ENCODE measurements around the gene TSPEAR. TPM values are rescaled to one million over a fixed set of nuclear protein-coding genes. Genes with fewer than 3 reads are reported as not detected.
"Not testable (repeated sequence)": the region's sequence is repeated elsewhere in the genome, so short reads cannot be mapped to it uniquely, and the experiment has no call there.

TSPEAR gene
- total RNA-seq, 1 experiment from 2014 or later = 0.32 TPM

- Mint-ChIP-seq H3K9me3 (ENCODE audit: unreplicated experiment) (peaks cover 6% of the 10 kb centered on the region), H3K4me3 (ENCODE audit: unreplicated experiment) (peak overlapping the region; percentile 40), H3K4me1 (ENCODE audit: low read depth, unreplicated experiment) (peaks cover 10% of the 10 kb centered on the region), H3K36me3 (ENCODE audit: insufficient read depth, unreplicated experiment) (peaks cover 12% of the 10 kb centered on the region), H3K27me3 (ENCODE audit: insufficient read depth, unreplicated experiment) (no peaks in the 10 kb centered on the region), H3K27ac (ENCODE audit: unreplicated experiment) (peak overlapping the region; percentile 69)
- intact Hi-C loops (cut with micrococcal nuclease; ENCODE audit: unreplicated experiment) = loop anchor here (2.0 kb wide), 1 partner anchor 144 kb away; the partner anchor contains the start of gene CFAP410
- DNase-seq = peak; percentile 80 to 88
- peaks cover 17% of the 10 kb centered on the region for H3K4me1 ChIP-seq
- CTCF ChIA-PET = interaction anchor here (0.7 to 1.4 kb wide), 4 partner anchors 28 to 260 kb away, joined by 3 to 5 read pairs (median 4); no protein-coding TSS in a partner anchor
- no peak overlapping the region for H3K4me3 ChIP-seq (ENCODE audit: low read depth, low read length)
- H3K36me3 ChIP-seq (ENCODE audit: control insufficient read depth, insufficient read depth, low read length) = no peaks in the 10 kb centered on the region; the same call in 1 of the 2 replicates
- no TSS peak for BruUV-seq (replicated peaks)
- H3K9me3 ChIP-seq = peaks cover 8% of the 10 kb centered on the region; the same call in 1 of the 2 replicates
- TF ChIP-seq CTCF (IDR thresholded peaks at IDR 0.05; ENCODE audit: insufficient read depth in 1 of 2, low read depth in 1 of 2, low read length in 1 of 2, severe bottlenecking in 1 of 2, unreplicated experiment in 1 of 2) = no peak
- POLR2A ChIA-PET = no interaction called here
- no peaks in the 10 kb centered on the region for H3K27me3 ChIP-seq (replicated peaks; ENCODE audit: control insufficient read depth, insufficient read depth, low read length)
Measured at GRCh38 chr21:44482581-44483287, 228.6 kb downstream of the TSPEAR start.

DNA sequence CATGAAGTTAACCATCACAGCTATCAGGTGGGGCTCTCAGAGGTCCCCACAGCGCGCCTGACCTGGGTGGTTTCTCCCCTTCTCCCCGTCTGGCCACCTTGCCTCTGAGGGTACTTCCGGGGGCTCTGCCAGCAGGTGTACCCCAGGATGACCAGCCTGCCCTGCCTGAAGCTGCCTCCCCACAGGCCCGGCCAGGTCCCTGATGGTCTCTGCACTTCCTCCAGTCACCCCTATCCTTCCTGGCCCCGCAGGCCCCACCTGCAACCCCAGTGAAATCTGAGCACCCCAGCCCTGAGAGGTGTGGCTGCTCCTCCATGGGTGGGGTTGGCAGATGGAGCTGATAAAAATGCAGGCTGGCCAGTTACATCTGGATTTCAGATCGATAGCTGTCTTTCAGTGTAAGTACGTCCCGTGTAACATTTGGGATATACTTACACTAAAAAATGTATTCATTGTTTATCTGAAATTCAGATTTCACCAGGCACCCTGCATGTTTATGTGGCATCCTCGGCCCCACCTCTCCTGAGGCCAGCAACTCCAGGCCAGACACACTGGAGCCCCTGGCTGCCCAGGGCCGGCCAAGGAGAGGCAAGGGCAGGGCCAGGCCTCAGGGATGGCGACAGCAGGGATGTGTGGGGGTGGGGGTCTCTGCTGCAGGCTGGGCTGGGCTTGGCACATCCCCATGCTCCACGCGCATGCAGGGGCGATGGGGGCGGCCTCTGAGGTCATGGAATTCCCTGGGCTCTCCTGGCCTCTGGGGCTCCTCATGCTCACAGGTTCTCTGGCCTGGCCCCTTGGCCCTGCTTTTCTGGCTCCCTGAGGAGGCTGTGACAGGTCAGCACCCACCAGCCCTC, 230.9 kb downstream of the TSPEAR start:
- no peaks in the 10 kb centered on the region; the same call in 1 of the 2 replicates for H3K36me3 ChIP-seq (ENCODE audit: control insufficient read depth, insufficient read depth, low read length)
- DNase-seq = no peak
- Mint-ChIP-seq H3K4me1 (ENCODE audit: low read depth, unreplicated experiment) (peaks cover 12% of the 10 kb centered on the region), H3K27me3 (ENCODE audit: insufficient read depth, unreplicated experiment) (no peaks in the 10 kb centered on the region), H3K4me3 (ENCODE audit: unreplicated experiment) (no peak overlapping the region), H3K27ac (ENCODE audit: unreplicated experiment) (no peak overlapping the region), H3K9me3 (ENCODE audit: unreplicated experiment) (peaks cover 6% of the 10 kb centered on the region), H3K36me3 (ENCODE audit: insufficient read depth, unreplicated experiment) (peaks cover 12% of the 10 kb centered on the region)
- H3K27me3 ChIP-seq (replicated peaks; ENCODE audit: control insufficient read depth, insufficient read depth, low read length) = no peaks in the 10 kb centered on the region
- H3K9me3 ChIP-seq = peaks cover 8% of the 10 kb centered on the region; the same call in 1 of the 2 replicates
- ChIA-PET POLR2A (no interaction called here), CTCF (interaction anchor here (0.8 kb wide), 2 partner anchors 112 to 142 kb away, joined by 3 to 4 read pairs; partner anchors contain the start of gene CFAP410)
- H3K4me1 ChIP-seq = peaks cover 17% of the 10 kb centered on the region
- H3K4me3 ChIP-seq (ENCODE audit: low read depth, low read length) = no peak overlapping the region
- BruUV-seq (replicated peaks) = no TSS peak
- intact Hi-C loops (cut with micrococcal nuclease; ENCODE audit: unreplicated experiment) = no loop called here
- TF ChIP-seq CTCF (IDR thresholded peaks at IDR 0.05; ENCODE audit: insufficient read depth in 1 of 2, low read depth in 1 of 2, low read length in 1 of 2, severe bottlenecking in 1 of 2, unreplicated experiment in 1 of 2) = no peak

DNA sequence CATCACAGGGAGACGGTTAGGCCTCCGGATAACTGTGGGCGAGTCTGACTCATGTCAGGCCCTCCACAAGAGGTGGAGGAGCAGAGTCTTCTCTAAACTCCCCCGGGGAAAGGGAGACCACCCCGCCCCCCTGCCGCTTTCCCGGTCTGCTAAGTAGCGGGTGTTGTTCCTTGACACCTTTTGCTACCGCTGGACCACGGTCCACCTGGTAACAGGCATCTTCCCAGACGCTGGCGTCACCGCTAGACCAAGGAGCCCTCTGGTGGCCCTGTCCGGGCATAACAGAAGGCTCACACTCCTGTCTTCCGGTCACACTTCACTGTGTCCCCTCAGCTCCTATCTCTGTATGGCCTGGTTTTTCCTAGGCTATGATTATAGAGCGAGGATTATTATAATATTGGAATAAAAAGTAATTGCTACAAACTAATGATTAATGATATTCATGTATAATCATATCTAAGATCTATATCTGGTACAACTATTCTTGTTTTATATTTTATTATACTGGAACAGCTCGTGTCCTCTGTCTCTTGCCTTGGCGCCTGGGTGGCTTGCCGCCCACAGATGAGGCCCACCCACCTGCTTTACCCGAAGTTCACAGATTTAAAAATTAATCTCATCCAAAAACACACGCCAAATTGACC, 231.7 kb downstream of the TSPEAR start:
- CTCF ChIA-PET = interaction anchor here (0.8 kb wide), 2 partner anchors 111 to 141 kb away, joined by 3 to 4 read pairs; partner anchors contain the start of gene CFAP410
- H3K9me3 Mint-ChIP-seq (ENCODE audit: unreplicated experiment); H3K36me3 ChIP-seq (ENCODE audit: control insufficient read depth, insufficient read depth, low read length); POLR2A ChIA-PET; H3K4me3 ChIP-seq (ENCODE audit: low read depth, low read length); H3K27me3 ChIP-seq (replicated peaks; ENCODE audit: control insufficient read depth, insufficient read depth, low read length); BruUV-seq (replicated peaks); H3K27me3 Mint-ChIP-seq (ENCODE audit: insufficient read depth, unreplicated experiment); H3K4me3 Mint-ChIP-seq (ENCODE audit: unreplicated experiment); H3K9me3 ChIP-seq; H3K27ac Mint-ChIP-seq (ENCODE audit: unreplicated experiment); intact Hi-C loops (cut with micrococcal nuclease; ENCODE audit: unreplicated experiment): not testable (repeated sequence)
- Mint-ChIP-seq H3K4me1 (ENCODE audit: low read depth, unreplicated experiment) (peaks cover 12% of the 10 kb centered on the region), H3K36me3 (ENCODE audit: insufficient read depth, unreplicated experiment) (peaks cover 12% of the 10 kb centered on the region)
- H3K4me1 ChIP-seq = peaks cover 17% of the 10 kb centered on the region
- TF ChIP-seq CTCF (IDR thresholded peaks at IDR 0.05; ENCODE audit: insufficient read depth in 1 of 2, low read depth in 1 of 2, low read length in 1 of 2, severe bottlenecking in 1 of 2, unreplicated experiment in 1 of 2) = peak; percentile 35 to 69
- DNase-seq = peak; percentile 61 to 64

All from Caco-2 (cell line).